Testis (tissue), 3 donors: ENCODE measurements around the gene NR2E3. TPM values are rescaled to one million over a fixed set of nuclear protein-coding genes. Genes with fewer than 3 reads are reported as not detected.

Source experiments
- DNase-seq: peaks from one replicate; pipeline ENCODE4 v3.0.0-alpha.2; 2019
- H3K27ac ChIP-seq, 2 donors: fragments of 200-600 bp; sonication (generic); one replicate each; pipeline ENCODE4 v1.5.1; 2019
- H3K27me3 ChIP-seq: fragments of 200-600 bp; sonication (generic); one replicate; pipeline ENCODE4 v1.5.1; 2019
- H3K36me3 ChIP-seq: fragments of 200-600 bp; sonication (generic); one replicate; pipeline ENCODE4 v1.5.1; 2017; ENCODE audit warnings: low read depth; ENCODE audit errors: missing control alignments
- H3K4me1 ChIP-seq: fragments of 200-600 bp; sonication (generic); one replicate; pipeline ENCODE4 v1.5.1; 2019
- H3K4me3 ChIP-seq, 2 donors: fragments of 200-600 bp; sonication (generic); one replicate each; pipeline ENCODE4 v1.5.1; 2017 to 2019
- H3K9me3 ChIP-seq: fragments of 200-600 bp; sonication (generic); one replicate; pipeline ENCODE4 v1.5.1; 2017
- POLR2A ChIP-seq: fragments of 450-650 bp; IDR thresholded peaks from one replicate; pipeline ENCODE4 v1.6.1; 2017; ENCODE audit warnings: antibody characterized with exemption, mild to moderate bottlenecking, moderate library complexity
- WGBS, 2 donors: methylation state at CpG; one replicate each; pipeline ENCODE4 v1.1.5; 2018; 5-methylcytosine and 5-hydroxymethylcytosine counted together
- intact Hi-C: fragments of 100-400 bp; cut with DNase I; formaldehyde crosslinking; loops from one replicate; pipeline ENCODE4 v1.15.1; 2023; ENCODE audit warnings: low total_unique reads
- polyA plus RNA-seq: library from polyadenylated mRNA; stranded (reverse); fragments of 350-450 nt; fragmentation: Illumina TruSeq; extraction: RNeasy Lipid Tissue Mini Kit (QIAGEN cat#74804); gene quantifications from one replicate; pipeline ENCODE4 v1.2.3, GENCODE V29; 2014; ENCODE audit warnings: low read depth, low replicate concordance; ENCODE audit not compliant: insufficient read depth
- total RNA-seq, 2 donors: library from RNA; depleted of rRNA; stranded (reverse); fragments of >200 nt; gene quantifications; one replicate each; pipeline ENCODE4 v1.2.3, GENCODE V29; 2016
- TF ChIP-seq, protein P1 (sequence below), 3 experiments: fragments of 450-650 bp in 2 of 3; fragments of 200-600 bp in 1 of 3; sonication (generic) in 1 of 3; IDR thresholded peaks; one replicate each; pipeline ENCODE4 v1.5.1; 2016 to 2019; ENCODE audit warnings: antibody characterized with exemption in 3 of 3, mild to moderate bottlenecking in 2 of 3, moderate library complexity in 1 of 3

Gene NR2E3
- total and polyA plus RNA-seq, 3 donors from 2014 or later: 1.2 to 4.8 (median 4.3) TPM

DNA sequence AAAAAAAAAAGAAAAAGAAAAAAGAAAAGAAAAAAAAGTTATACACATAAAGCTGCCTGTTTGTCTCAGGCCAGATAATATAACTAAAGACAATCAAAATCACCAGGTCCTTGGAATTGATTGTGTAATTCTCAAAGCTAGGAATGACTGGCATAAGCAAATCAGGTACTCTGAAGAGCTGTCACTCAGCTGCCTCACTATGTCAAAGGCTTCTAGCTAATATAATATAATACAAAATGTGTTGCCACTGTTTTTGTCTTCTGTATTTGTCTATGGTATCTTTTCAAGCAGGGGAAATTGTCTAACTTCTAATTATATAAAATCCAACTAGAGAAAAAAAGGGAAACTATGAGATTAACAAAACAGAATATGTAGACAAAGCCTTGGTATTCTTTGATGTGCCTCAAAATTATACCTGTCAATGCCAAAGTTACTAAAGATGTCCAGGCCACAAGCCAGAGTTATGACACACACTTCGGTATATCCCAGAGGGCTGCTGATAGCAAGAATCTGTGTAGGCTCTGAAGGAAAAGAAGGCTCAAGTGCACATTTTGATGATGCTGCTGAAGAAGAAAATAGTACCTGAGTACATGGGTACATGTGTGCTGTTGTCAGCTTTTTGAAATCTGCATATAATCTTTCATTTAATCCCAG, 37.0 kb upstream of the NR2E3 start:
- TF ChIP-seq, protein P1, sequence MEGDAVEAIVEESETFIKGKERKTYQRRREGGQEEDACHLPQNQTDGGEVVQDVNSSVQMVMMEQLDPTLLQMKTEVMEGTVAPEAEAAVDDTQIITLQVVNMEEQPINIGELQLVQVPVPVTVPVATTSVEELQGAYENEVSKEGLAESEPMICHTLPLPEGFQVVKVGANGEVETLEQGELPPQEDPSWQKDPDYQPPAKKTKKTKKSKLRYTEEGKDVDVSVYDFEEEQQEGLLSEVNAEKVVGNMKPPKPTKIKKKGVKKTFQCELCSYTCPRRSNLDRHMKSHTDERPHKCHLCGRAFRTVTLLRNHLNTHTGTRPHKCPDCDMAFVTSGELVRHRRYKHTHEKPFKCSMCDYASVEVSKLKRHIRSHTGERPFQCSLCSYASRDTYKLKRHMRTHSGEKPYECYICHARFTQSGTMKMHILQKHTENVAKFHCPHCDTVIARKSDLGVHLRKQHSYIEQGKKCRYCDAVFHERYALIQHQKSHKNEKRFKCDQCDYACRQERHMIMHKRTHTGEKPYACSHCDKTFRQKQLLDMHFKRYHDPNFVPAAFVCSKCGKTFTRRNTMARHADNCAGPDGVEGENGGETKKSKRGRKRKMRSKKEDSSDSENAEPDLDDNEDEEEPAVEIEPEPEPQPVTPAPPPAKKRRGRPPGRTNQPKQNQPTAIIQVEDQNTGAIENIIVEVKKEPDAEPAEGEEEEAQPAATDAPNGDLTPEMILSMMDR (IDR thresholded peaks at IDR 0.05): no peak
- TF ChIP-seq POLR2A: no peak
- no peaks in the 10 kb centered on the region for H3K36me3 ChIP-seq
- no peaks in the 10 kb centered on the region for H3K27me3 ChIP-seq
- 86 to 88% methylated on average over 1 of the region's 1 CpG for WGBS, 2 donors
- H3K4me1 ChIP-seq: no peaks in the 10 kb centered on the region
- H3K4me3 ChIP-seq: no peak overlapping the region
- no peak overlapping the region for H3K27ac ChIP-seq
- no peak for DNase-seq
- no peaks in the 10 kb centered on the region for H3K9me3 ChIP-seq
- intact Hi-C loops: no loop called here

DNA sequence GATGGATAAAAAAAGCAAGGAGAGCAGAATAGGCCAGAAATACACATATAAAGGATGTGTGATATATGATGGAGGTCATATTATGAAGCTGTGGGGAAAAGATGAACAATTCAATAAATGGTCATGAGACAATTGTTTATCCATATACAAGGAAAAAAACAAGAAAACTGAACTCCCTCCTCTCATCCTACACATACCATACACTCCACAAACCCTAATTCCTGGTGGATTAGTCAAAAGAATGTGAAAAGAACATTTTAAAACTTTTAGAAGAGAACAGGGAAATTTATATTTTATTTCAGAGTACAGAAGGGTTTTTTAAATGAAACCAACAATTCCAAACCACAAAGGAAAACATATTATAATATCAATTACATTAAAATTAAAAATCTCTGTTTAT, 34.5 kb upstream of the NR2E3 start:
- TF ChIP-seq POLR2A: no peak
- TF ChIP-seq, protein P1 (IDR thresholded peaks at IDR 0.05): no peak
- Histone ChIP-seq H3K36me3 (no peaks in the 10 kb centered on the region), H3K9me3 (no peaks in the 10 kb centered on the region), H3K4me3 (no peak overlapping the region), H3K27me3 (no peaks in the 10 kb centered on the region), H3K27ac (no peak overlapping the region), H3K4me1 (peaks cover 8% of the 10 kb centered on the region)
- DNase-seq: no peak
- intact Hi-C loops: no loop called here

DNA sequence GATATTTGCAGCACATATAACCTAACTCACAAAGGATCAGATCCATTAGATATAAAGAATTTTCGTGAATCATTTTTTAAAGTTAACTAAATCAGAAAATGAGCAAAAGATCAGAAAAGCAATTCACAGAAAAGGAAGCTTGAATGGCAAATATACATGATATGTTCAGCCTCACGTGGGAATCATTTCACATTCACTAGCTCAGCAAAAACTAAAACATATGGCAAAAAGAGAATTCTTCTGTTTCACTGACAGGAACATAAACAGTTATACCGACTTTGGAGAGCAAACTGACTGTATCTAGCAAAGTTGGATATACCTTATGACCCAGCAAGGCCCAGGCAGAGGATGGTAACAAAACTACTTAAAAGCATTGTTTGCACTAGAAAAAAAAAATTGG, 34.0 kb upstream of the NR2E3 start:
- Histone ChIP-seq H3K36me3 (no peaks in the 10 kb centered on the region), H3K9me3 (no peaks in the 10 kb centered on the region), H3K27me3 (no peaks in the 10 kb centered on the region), H3K4me1 (peaks cover 8% of the 10 kb centered on the region), H3K4me3 (no peak overlapping the region), H3K27ac (no peak overlapping the region)
- 88 to 93% methylated on average over 3 of the region's 3 CpGs for WGBS, 2 donors
- intact Hi-C loops: no loop called here
- DNase-seq: no peak
- TF ChIP-seq, protein P1 (IDR thresholded peaks at IDR 0.05): no peak
- TF ChIP-seq POLR2A: no peak

DNA sequence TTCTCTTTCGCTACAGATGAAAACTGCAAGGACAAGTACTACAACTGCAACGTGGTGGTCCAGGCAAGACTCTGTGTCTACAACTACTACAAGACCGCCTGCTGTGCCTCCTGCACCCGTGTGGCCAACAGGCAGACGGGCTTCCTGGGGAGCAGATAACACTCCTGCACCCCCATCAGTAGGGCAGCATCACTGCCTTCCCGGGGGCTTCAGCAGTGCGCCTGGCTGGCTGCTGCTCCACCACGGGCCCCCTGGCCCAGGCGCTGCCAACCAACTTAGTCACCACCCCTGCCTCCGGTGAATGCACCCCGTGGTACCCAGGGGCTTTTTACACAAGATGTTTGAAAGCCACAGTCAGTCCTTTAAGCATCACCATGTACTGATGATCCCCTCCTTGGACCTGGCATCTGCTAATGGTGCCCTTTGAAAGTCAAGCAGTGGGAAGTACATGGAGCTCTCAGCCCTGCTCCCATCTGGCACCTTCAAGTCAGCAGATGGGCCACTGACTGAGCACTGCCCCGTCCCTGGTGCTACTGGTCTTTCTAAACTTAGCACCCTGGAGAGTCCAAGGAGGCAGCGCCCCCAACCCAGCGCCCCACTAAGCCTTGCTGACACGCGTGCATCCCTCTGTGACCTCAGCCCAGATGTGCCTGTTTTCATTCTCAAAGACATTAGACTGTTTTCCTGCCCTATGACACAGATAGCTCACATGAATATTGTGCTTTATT, 33.0 kb upstream of the NR2E3 start:
- Histone ChIP-seq H3K27ac (no peak overlapping the region), H3K4me1 (peaks cover 8% of the 10 kb centered on the region), H3K36me3 (no peaks in the 10 kb centered on the region), H3K9me3 (no peaks in the 10 kb centered on the region), H3K4me3 (no peak overlapping the region), H3K27me3 (no peaks in the 10 kb centered on the region)
- DNase-seq: no peak
- TF ChIP-seq, protein P1 (IDR thresholded peaks at IDR 0.05): no peak
- no peak for TF ChIP-seq POLR2A
- 87 to 89% methylated on average over 12 to 16 of the region's 16 CpGs for WGBS, 2 donors
- intact Hi-C loops: no loop called here
